OCI-LY1 (cell line): ENCODE data around the gene ADORA2A.

Experiments used
- H2AFZ ChIP-seq: fragments of 200-600 bp; sonication (generic), shearing (Covaris generic); 2 replicates; pipeline ENCODE4 v1.6.0; 2014; ENCODE audit warnings: antibody characterized with exemption, mild to moderate bottlenecking, low read length
- H3F3A ChIP-seq: fragments of 200-600 bp; sonication (generic), shearing (Covaris generic); 2 replicates; pipeline ENCODE4 v1.6.0; 2014; ENCODE audit warnings: mild to moderate bottlenecking, antibody characterized with exemption, low read length, moderate library complexity; ENCODE audit not compliant: insufficient read depth
- H3K27ac ChIP-seq: fragments of 200-600 bp; sonication (generic); 2 replicates; pipeline ENCODE4 v1.5.1; 2014; ENCODE audit warnings: low read length, mixed run types, mild to moderate bottlenecking, low read depth; ENCODE audit not compliant: poor library complexity, severe bottlenecking
- H3K27me3 ChIP-seq: fragments of 200-600 bp; sonication (generic); 2 replicates; pipeline ENCODE4 v1.6.0; 2014; ENCODE audit warnings: antibody characterized with exemption, mild to moderate bottlenecking, low read length, moderate library complexity; ENCODE audit not compliant: insufficient read depth
- H3K36me3 ChIP-seq: fragments of 200-600 bp; sonication (generic); 2 replicates; pipeline ENCODE4 v1.6.1; 2014; ENCODE audit warnings: mild to moderate bottlenecking, antibody characterized with exemption, low read length, moderate library complexity, mixed read lengths; ENCODE audit not compliant: insufficient read depth
- H3K4me1 ChIP-seq: fragments of 200-600 bp; sonication (generic); 2 replicates; pipeline ENCODE4 v1.5.1; 2014; ENCODE audit warnings: mild to moderate bottlenecking, low read length, moderate library complexity; ENCODE audit not compliant: insufficient read depth, severe bottlenecking
- H3K4me2 ChIP-seq: fragments of 200-600 bp; sonication (generic), shearing (Covaris generic); 2 replicates; pipeline ENCODE4 v1.6.1; 2014; ENCODE audit warnings: low read length
- H3K4me3 ChIP-seq: fragments of 200-600 bp; sonication (generic); 2 replicates; pipeline ENCODE4 v1.5.1; 2014; ENCODE audit warnings: low read length, low read depth, mild to moderate bottlenecking, mixed read lengths; ENCODE audit not compliant: poor library complexity, severe bottlenecking
- H3K79me2 ChIP-seq: fragments of 200-600 bp; shearing (Covaris generic); 2 replicates; pipeline ENCODE4 v1.6.1; 2016; ENCODE audit warnings: mixed run types, low read length, mixed read lengths; ENCODE audit not compliant: insufficient read depth
- H3K9ac ChIP-seq: fragments of 200-600 bp; sonication (generic), shearing (Covaris generic); 2 replicates; pipeline ENCODE4 v1.6.1; 2014; ENCODE audit warnings: mild to moderate bottlenecking, low read length, mixed read lengths
- H3K9me2 ChIP-seq: fragments of 200-600 bp; sonication (generic), shearing (Covaris generic); 2 replicates; pipeline ENCODE4 v1.6.1; 2014; ENCODE audit warnings: low read depth, mild to moderate bottlenecking, low read length, mixed read lengths
- H3K9me3 ChIP-seq: fragments of 200-600 bp; shearing (Covaris generic); 2 replicates; pipeline ENCODE4 v1.6.1; 2014; ENCODE audit warnings: low read length, mixed read lengths
- H4K20me1 ChIP-seq: fragments of 200-600 bp; sonication (generic), shearing (Covaris generic); 2 replicates; pipeline ENCODE4 v1.6.0; 2016; ENCODE audit warnings: mild to moderate bottlenecking, low read length; ENCODE audit not compliant: insufficient read depth
- CTCF ChIP-seq: fragments of 200-600 bp; sonication (generic), shearing (Covaris generic); IDR thresholded peaks from 2 replicates; pipeline ENCODE4 v1.5.1; 2017; ENCODE audit warnings: mild to moderate bottlenecking, antibody characterized with exemption, low read length, moderate library complexity, mixed read lengths
- EZH2 ChIP-seq: fragments of 200-600 bp; sonication (generic), shearing (Covaris generic); IDR thresholded peaks from 2 replicates; pipeline ENCODE4 v1.8.0; 2017; ENCODE audit warnings: borderline replicate concordance, mixed run types, mild to moderate bottlenecking, antibody characterized with exemption, low read length, moderate library complexity, mixed read lengths

Gene ADORA2A

DNA sequence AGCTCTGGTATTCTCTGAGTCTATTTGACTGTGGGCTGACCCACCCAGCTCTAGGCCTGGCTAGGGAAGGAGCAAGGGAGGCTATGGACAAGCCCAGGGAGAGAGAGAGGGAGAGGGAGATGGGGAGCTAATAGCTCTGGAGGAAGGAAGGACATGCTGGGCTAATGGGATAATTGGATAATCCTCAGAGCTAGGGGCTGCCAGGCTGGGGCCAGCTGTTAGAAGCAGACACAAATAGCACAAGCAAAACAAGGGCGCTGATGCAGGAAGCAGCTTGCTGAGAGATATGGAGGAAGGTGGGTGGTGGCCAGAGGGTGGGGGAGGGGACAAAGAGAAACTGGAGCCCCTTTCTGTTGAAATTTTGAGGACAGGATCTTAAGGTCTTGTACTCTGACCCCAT, 23.2 kb downstream of the ADORA2A start:
- H3K36me3 ChIP-seq, result no peaks in the 10 kb centered on the region
- no peaks in the 10 kb centered on the region for H3K9me3 ChIP-seq
- no peak overlapping the region for H3K4me3 ChIP-seq
- no peak overlapping the region for H3K9ac ChIP-seq
- no peak overlapping the region for H3K4me2 ChIP-seq
- no peaks in the 10 kb centered on the region for H3K79me2 ChIP-seq
- H3F3A ChIP-seq, result no peaks in the 10 kb centered on the region
- no peaks in the 10 kb centered on the region for H3K27me3 ChIP-seq
- H2AFZ ChIP-seq, result no peak overlapping the region
- no peaks in the 10 kb centered on the region for H3K9me2 ChIP-seq
- TF ChIP-seq EZH2 (no peak), CTCF (no peak)
- H3K4me1 ChIP-seq, result peaks cover 8% of the 10 kb centered on the region
- no peak overlapping the region for H3K27ac ChIP-seq
- no peaks in the 10 kb centered on the region for H4K20me1 ChIP-seq

DNA sequence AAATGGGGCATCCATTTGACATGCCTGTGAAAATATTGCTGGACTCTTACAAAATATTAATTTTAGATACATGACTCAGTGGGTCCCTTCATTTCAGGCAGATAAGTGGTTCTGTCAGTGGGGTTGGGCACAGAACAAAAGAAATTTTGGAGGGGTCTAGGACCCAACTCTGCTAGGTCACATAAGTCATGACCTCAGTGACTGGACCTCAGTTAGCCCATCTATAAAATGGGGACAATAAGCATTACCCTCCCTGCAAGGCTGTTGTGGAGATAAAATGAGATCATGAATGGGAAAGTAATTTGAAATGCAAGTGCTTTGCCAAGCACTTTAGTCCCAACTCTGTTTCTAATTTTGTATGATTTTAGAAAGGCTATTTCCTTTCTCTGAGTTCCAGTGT, 23.8 kb downstream of the ADORA2A start:
- no peak for TF ChIP-seq CTCF
- no peak for TF ChIP-seq EZH2

DNA sequence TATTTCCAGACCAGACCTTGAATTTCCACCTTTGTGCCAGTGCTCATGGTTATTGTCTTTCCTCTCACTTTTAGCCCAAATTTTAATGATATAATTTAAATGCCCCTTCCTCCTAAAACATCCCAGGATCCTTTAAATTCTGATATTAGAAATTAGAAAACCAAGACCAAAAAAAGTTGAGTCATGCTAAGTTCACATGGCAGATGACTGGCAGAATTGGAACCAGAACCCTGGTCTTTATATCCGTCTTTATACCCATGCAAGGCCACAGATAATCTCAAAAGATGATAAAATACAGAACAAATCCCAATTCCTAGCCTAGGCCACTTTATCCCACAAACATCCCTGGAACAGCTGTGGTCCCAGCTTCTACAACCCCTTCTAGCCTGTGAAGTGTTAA, 26.5 kb downstream of the ADORA2A start:
- Histone ChIP-seq H3K4me3 (no peak overlapping the region), H2AFZ (no peak overlapping the region), H3K27me3 (no peaks in the 10 kb centered on the region), H4K20me1 (no peaks in the 10 kb centered on the region), H3K4me2 (no peak overlapping the region), H3K9ac (no peak overlapping the region), H3F3A (no peaks in the 10 kb centered on the region), H3K36me3 (no peaks in the 10 kb centered on the region), H3K4me1 (peaks cover 13% of the 10 kb centered on the region), H3K27ac (no peak overlapping the region), H3K79me2 (no peaks in the 10 kb centered on the region), H3K9me2 (no peaks in the 10 kb centered on the region), H3K9me3 (no peaks in the 10 kb centered on the region)
- TF ChIP-seq CTCF, result no peak
- TF ChIP-seq EZH2, result no peak

More for the DNA sequence above, 23.8 kb downstream of the ADORA2A start:
- H3K36me3 ChIP-seq, result no peaks in the 10 kb centered on the region
- H4K20me1 ChIP-seq, result no peaks in the 10 kb centered on the region
- H3F3A ChIP-seq, result no peaks in the 10 kb centered on the region
- no peak overlapping the region for H3K9ac ChIP-seq
- H3K79me2 ChIP-seq, result no peaks in the 10 kb centered on the region
- no peak overlapping the region for H3K27ac ChIP-seq
- no peak overlapping the region for H2AFZ ChIP-seq
- no peaks in the 10 kb centered on the region for H3K27me3 ChIP-seq
- H3K4me3 ChIP-seq, result no peak overlapping the region
- no peak overlapping the region for H3K4me2 ChIP-seq
- H3K4me1 ChIP-seq, result peaks cover 13% of the 10 kb centered on the region
- H3K9me3 ChIP-seq, result no peaks in the 10 kb centered on the region
- H3K9me2 ChIP-seq, result no peaks in the 10 kb centered on the region
